Stimulated activated CD8-positive, alpha-beta memory T cell treated with anti-CD3 and anti-CD28 coated beads, Interleukin-15, amount 100 ng/mL, for 48 hours (primary cell): ENCODE results near the gene FARP1.
A peak's percentile ranks its signal among the peaks of the same experiment; 100 is the strongest.

ENCODE experiments used
- DNase-seq, 2 donors: peaks; one replicate each; pipeline ENCODE4 v3.0.0-alpha.2; 2020; ENCODE audit warnings: low read depth in 2 of 2

The FARP1 gene

DNA sequence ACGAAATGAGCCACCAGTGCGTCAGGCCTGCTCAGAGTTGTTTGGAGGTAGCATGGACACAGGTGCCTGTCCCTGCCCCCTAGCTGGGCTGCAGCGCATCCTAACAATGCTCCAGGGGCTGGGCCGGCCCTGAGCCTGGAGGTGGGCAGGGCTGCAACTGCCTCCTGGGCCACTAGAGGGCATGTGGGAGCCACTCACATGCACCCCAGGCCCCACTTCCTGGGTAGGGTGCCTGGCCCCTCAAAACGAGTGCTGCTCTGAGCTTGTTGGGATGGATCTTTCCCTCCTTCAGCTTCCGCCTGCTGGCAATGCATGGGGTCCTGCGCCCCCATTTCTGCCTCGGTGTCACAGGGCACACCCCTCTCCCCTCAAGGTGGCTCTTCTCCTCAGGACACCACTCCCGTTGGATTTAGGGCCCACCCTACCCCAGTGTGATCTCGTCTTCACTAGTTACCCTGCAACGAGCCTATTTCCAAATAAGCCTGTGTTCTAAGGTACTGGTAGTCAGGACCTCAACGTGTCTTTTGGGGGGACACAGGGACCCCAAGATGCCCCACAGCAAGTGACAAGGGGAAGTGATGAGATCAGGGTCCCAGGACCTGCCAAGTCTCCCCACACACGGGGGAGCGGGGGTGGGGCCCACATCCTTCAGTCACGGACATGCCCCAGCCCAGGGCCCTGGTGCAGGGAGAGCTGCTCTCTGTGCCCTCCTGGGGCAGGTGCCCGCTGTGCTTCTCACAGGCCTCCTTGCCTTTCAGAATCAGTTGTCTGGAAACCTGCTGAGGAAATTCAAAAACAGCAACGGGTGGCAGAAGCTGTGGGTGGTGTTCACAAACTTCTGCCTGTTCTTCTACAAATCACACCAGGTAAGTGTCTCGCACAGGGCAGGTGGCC is 302.7 kb downstream of the FARP1 start:
- DNase-seq = peak; percentile 50 to 66

DNA sequence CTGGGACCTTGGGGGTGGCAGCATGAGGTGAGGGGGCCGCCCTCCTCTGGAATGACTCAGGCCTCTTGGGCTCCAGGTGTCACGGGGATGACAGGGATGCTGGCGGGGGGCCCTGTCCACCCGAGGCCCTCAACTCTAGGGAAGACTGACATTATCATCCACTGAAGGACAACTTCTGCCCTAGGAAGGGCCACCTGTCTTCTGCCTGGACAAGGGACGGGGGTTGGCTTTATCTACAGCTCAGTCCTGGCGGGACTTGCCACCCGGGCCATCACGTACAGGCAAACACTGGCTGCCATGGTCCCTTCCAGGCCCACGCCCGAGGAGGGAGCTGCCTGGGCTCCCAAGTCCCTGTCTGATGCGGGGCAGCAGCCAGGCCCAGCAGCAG is 303.3 kb downstream of the FARP1 start:
- DNase-seq = no peak

DNA sequence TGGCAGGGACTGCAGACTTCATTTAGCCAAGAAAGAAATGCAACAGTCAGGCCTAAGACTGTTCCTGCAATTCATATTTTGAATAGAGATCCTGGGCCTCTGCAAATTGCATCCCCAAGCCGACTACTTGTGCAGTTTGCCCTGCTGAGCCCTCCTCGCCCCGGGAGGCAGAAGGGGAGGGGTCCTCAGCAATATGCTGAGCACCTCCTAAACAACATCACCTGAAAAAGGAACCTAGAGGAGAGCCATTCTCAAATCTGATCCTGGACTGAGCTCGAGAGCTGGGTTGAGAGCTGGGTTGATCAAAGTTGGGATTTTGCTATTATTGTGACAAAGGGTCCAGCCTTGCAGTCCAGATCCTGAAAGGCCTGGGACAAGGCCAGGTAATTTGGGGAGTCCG is 304.2 kb downstream of the FARP1 start:
- no peak for DNase-seq

DNA sequence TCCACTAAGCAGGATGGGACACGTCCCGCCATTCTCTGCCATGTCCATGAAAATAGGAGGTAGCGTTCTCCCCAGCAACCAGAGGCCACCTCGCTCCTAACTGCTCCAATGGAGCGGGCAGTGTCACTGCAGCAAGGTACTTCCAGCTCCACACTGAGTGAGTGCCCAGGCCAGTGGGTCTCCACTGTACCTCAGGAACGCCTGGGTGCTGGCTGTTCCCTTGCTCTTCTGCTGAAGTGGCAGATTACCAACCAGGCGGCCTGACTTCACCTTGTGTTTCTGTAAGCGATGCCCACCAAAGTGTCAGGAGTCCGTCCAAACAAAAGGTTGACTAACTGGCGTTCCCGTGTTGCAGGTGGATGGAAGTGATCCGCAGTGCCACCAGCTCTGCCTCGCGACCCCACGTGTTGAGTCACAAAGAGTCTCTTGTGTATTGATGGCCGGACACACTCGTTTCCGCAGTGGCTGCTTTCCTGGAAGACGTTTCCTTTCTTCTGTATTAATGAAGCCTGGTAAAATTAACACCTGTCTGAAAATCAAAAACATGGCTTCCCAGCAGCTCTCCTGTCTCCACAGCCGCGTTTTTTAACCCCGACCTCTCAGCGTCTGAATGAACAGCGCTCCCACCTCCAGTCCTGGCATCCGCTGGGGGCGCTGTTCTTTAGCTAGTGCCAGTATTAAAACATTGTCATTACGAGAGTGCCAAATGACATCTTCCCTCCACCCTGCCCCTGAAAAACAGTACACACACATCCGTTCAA is 305.2 kb downstream of the FARP1 start:
- no peak for DNase-seq

DNA sequence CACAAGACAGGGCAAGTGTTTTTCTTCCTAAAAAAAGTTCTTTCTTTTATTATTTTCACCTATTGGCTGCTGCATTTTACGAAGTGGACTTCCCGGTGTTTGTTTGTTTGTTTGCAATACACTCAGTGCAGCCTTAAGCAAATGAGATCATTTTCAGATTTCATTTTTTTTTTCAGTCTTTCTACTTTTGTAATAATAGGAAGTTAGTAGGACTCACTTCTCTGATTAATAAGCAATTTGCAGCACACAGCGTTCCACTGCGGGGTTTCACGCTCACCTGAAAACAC is 305.7 kb downstream of the FARP1 start:
- DNase-seq = no peak

DNA sequence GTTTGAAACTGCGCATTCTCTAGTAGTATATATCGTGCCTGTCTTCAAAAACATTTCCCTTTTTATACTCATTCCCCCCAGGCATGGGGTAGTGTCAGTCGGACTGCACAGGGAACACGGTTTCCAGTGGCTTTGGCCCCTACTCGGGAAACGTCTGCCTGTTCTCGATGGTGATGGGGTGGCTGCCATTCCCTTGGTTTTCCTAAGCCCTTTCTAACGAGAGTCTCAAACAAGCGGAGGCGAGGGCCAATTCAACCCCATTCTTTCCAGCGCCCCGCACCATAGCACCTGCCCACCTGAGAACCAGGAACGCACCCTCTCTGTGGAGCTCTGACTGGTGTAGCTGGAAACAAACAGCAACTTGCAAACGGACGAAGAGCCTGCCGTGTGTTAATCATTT is 306.4 kb downstream of the FARP1 start:
- no peak for DNase-seq

DNA sequence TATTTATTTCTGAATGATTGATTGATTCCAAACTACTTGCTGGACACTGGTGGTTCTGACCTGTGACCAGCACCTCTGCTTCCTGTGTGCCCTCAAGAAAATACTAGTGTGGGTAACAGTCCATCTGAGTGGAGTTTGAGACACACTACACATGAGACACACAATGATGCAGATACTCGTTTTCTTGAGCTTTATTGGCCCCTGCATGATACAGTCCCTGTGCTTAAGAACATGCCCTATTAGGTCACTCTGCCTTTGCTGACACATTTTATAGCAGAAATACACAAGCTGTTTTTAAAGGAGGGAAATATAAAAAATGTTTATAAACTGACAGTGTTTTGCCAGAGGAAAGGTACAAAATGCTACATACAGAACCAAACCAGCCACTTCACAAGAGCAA is 307.1 kb downstream of the FARP1 start:
- DNase-seq = no peak

DNA sequence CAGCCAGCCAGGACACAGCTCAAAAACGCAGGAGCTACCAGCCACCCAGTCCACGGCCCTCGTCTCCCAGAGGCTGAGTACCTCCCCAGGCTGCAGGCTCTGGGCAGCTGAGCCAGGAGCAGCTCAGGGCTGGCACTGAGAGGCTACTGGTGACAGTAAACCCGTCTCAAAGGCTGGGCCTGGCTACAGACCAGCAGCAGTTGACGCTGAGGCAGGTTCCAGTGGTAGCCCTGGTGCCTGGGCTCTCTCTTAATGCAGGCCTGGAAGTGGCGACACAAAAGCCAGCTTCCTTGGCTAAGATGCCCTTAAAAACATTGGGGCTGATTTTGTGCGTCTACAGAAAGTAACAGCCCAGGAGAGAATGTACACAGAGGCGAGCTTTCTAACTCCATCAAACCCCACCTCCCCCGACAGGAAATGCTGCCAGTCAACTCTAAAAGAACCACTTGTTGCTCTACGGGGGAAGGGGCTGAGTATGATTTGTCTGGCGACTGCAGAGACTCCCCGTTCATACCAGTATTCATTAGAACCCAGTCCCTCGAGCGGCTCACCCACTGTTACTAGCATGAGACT is 307.7 kb downstream of the FARP1 start:
- no peak for DNase-seq

DNA sequence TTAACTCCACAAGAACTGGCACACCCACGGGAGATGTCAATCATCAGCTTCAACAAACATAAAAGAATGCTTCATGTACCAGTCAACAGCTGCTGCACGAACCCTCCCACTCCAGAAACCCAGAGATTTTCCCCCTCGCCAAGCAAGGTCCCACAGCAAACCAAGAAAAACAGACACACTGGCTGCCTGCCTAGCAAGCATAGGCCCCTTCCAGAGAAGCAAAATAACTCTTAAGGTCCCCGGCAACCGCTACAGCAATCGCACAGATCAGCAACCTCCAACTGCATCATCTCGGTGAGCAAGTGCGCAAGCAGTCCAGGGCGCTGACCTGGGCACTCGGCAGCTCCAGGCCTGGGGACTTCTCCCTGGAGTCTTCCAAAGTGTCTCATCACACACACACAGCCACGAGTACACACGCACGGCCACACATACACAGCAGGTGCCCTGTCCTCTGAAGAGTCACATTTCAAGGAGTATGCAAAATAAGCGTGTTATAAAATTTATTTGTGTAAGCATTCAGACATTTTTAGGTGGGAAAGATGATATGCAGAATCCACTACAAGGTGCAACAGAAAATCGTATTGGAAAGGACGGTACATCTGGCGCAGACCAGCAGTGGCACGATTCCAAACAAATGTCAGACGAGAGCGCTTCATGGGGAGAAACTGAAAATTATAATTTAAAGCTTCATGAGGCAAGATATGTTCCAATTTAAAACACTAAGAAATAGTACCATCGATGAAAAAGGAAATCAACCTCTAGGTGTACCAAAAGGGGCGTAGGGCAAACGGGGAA is 309.0 kb downstream of the FARP1 start:
- no peak for DNase-seq

DNA sequence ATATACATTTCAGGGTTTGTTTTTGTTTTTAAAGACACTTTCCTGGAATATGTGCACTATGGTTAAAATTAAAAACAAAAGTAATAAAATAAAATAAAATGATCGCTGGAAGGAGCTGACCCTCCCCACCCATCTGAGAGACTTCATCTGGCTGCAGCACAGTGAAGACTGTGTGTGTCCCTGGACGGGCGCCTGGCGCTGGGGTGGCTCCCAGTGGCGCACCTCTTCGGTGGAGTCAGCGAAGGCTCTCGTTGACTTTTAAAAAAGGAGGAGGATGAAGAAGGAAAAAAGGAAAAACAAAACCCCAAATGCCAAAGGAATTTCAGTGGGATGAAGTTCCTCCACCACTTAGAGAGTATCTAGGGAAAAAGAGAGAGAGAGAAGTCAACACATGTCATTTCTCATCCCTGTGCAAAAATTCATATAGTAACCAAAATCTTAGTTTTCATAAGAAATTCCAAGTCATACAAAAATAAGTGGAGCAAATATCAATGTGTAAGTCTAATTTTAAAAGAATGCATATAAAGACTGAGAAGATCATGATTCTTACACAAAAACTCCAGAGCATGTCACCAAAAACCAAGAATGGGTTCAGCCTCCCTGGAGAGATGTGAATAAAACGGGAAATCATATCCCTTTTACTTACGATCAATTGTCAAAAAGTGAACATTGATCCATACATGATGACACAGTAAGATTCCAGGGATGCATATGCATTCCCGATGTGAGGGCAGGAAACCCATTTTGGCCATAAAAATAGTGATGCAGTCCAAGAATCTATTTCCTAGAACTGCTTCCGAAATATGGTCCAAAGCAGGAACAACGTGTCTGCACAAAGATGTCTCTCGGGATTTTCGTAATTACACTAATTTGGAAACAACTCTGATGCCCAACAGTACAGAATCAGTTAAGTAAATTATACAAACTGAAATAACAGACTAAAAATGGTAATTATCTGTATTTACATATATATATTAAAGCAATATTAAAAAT is 310.3 kb downstream of the FARP1 start:
- DNase-seq = no peak

DNA sequence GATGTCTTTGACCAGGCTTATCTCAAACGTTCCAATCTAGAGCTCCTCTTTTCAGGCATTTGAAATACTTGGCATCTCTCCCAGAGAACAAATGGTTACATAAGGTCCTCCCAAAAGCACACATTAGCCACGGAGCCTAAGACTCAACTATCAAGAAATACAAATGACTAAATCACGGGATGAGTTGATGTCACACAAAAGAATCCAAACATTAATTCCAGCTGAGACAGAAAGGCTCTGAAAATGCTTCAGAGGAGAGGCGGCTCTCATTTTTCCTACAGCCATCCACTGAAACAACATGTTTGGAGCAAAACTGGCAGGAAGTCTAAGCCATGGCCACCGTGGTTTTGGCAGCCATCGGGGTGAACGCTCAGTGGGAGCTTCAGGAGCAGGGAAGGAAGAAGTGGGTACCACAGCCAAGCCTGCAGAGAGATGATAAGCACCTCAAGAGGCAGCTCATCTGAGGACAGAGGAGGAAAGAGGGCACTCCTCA is 311.5 kb downstream of the FARP1 start:
- DNase-seq = no peak

DNA sequence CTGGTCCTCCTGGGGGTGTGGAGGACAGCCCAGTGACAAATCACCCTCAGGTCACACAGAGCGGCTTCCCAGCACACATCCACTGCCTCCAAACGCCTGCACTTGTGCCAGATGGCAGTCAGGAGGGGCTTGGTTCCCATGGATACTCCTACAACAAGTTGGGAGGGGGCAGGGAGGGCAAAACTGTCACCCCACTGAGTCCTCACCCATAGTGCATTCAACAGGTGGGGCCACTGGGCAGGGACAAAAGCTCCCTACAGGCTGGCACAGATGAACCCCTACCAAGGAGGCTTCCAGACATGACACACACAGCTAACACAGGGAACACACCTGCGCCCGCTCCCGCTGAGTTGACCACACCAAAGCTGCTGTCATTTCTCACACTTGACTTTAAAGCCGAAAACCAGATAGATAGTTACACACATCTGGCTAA is 313.5 kb downstream of the FARP1 start:
- DNase-seq = no peak

DNA sequence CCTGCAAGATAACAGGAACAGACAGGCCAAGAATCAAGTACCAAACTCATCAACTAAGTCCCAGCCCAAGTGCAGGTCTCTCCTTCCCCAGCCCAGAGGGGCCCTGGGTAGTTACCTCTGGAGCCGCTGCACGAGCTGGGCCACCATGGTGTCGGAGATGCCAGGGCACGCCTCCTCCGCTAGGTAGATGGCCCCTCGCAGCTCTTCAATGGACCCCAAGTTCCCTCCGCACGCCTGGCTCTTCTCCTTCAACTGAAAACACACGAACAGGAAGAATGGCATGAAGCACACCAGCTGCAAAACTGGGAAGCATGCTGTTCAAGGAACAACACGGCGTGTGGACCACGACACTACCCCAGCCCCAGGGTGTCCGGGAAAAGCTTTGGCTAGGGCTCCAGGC is 314.2 kb downstream of the FARP1 start:
- DNase-seq = no peak

DNA sequence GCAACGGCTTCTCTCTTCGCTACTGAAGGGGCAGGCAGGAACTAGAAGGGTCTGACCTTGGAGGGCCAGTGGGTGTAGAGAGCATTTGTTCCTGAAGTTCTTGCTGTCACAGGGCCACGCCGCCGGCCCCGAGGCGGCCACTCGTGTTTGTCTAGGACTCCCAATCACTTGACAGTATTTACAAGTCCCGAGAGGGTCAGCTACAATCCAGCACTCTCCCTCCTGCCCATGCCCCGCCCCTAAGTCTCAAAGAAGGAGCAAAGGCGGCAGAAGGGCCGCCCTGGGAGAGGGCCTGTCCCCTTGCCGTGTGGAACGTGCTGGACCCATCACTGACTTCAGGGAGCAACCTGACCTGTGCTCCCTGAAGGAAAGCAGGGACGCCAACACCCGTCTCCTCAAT is 315.5 kb downstream of the FARP1 start:
- no peak for DNase-seq

DNA sequence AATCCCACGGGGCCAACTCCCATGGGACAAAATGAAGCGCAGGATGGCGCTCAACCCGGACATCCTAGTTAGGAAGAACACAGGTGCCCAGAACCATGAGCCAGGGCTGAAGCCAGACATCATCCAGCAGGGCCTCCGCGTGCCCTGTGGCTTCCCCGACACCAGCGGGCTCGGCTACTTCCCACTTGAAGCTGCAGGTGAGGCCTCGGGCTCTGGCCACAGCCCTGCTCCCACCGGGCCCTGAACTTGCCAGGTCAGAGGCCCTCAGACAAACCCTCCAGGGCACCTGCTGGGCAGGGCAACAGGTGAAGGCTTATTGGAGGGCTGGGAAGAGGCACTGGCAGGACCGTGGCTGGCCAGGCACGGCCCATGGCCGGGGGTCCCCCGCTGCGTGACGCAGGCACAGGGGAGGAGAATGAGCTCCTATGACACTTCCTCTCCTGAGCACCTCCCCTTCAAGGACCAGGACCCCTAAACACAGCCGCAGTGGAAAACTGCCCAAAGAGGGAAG is 316.3 kb downstream of the FARP1 start:
- no peak for DNase-seq

DNA sequence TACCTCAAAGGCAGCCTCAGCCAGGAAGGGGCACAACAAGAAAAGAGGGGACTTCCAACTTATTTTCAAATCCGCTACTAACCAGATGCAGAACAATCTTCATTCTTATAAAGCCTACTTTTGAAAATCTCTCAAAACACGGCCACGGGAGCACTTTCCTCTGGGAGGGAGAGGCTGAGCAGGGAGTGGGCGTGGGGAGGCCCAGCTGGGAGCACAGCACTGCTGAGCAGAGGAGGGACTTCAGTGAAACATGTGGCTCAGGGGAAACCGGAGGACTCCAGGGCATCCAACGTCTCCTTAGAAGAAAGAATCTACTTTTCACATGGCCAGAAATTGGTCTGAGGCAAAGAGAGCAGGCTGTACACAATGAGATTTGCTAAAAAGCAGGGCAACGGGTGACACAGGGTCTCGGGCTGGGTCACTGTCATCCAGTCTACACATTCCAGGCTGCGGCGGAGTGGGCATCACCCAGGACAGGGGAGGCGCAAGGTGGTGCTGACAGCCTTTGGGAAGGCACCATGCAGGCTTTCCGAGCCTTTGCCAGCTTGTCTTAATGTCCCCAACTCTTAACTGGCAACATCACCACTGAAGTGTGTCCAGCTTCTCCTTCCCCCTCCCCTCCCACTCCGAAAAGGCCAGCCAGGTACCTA is 317.0 kb downstream of the FARP1 start:
- no peak for DNase-seq

DNA sequence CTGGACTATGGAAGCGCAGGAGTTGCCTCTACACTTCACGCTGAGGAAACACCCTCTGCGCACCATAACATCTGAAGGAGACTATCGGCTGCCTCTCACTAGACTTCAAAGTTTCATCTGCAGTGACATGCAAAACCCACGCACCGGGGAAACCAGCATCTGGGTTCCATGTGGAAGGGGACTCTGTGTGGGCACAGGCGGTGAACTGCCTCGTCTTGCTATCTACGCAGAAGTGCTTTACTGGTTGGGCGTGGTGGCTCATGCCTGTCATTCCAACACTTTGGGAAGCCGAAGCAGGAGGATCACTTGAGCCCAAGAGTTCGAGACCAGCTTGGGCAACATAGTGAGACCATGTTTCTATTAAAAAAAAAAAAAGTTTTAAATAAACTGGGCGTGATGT is 317.6 kb downstream of the FARP1 start:
- DNase-seq = no peak

DNA sequence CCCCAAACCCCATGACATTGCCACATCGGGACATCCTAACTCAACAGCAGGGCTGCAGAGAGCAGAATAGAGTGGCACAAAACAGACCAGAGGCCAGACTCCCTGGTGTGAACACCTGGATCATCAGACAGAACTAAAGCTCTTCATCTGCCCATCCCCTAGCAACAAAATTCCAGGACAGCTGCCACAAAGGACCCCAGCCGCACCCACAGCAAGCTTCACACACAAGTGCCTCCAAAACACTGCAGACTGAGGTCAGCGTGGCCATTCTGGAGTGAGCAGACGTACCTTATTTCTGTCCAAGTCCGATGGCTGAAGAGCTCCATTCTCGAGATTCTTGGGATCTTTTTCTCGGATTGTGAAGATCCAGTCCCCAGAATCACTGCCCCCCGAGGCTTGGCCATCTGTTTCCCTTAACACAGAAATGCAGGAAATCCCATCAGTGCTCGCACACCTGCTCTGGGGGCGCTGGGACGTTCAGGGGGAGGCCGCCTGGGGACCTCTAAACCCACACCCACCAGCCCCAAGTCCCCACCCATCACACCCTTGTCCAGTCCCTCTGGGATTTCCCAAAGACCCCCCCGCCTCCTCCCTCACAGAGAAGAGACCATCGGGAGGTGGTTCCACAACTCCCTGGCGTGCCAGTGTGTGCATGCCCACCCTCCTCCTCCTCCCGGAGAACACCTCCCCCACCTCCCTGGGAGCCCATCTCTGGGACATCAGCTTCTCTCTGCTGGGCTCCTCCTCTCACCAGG is 318.8 kb downstream of the FARP1 start:
- DNase-seq = no peak

DNA sequence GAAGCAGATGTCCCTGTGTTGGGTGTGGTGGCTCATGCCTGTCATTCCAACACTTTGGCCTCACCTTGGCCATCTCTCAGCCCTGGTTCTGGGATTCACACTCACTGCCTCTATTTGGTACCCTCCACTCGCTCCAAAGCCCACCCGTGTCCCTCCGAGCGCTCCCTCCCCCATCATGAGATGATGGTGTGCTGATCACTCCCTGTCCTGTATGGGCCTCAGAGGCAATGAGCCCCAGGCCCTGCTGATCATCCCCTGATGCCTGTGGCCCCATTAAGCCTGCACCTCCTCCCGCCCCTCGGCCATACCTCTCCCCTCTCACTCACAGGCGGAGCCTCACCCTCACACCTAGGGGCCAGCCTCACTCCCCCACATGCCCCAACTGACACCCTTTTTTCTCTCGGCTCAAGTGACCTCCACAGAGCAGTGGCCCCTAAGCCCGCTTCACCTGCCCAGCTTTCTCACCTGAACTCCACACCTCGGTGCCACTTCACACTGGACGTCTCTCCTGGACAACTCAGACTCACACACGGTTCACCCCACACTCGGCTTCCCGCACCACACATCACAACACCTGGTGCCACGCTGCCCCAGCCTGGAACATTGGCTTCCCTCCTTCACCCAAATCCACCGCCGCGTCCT is 319.5 kb downstream of the FARP1 start:
- DNase-seq = no peak
